H9 (cell line): ENCODE data around the gene UBE2J1. TPM values are rescaled to one million over a fixed set of nuclear protein-coding genes. Genes with fewer than 3 reads are reported as not detected.

ENCODE experiments used
- DNase-seq: peaks from one replicate; pipeline ENCODE4 v3.0.0-alpha.2; 2017
- H2AFZ ChIP-seq: one replicate; pipeline ENCODE4 v1.6.1; 2013; ENCODE audit warnings: mild to moderate bottlenecking, low read length, control low read depth, moderate library complexity
- H2AK5ac ChIP-seq: 2 replicates; pipeline ENCODE4 v1.6.1; 2013; ENCODE audit warnings: low read length, control low read depth, mixed read lengths; ENCODE audit not compliant: insufficient read length
- H2BK120ac ChIP-seq: one replicate; pipeline ENCODE4 v1.6.1; 2013; ENCODE audit warnings: low read depth, mild to moderate bottlenecking, low read length, control low read depth, inconsistent platforms; ENCODE audit not compliant: poor library complexity, severe bottlenecking
- H2BK12ac ChIP-seq: 2 replicates; pipeline ENCODE4 v1.6.1; 2013; ENCODE audit warnings: low read length, control low read depth, mixed read lengths, low read depth; ENCODE audit not compliant: insufficient read length
- H2BK15ac ChIP-seq: 2 replicates; pipeline ENCODE4 v1.6.1; 2013; ENCODE audit warnings: low read depth, low read length, control low read depth
- H2BK20ac ChIP-seq: one replicate; pipeline ENCODE4 v1.6.1; 2013; ENCODE audit warnings: low read depth, mild to moderate bottlenecking, low read length, control low read depth, inconsistent platforms; ENCODE audit not compliant: poor library complexity, severe bottlenecking
- H2BK5ac ChIP-seq: 2 replicates; pipeline ENCODE4 v1.6.1; 2013; ENCODE audit warnings: low read length, control low read depth, mixed read lengths; ENCODE audit not compliant: insufficient read length
- H3K14ac ChIP-seq: 2 replicates; pipeline ENCODE4 v1.6.1; 2013; ENCODE audit warnings: low read length, control low read depth; ENCODE audit not compliant: insufficient read depth
- H3K18ac ChIP-seq: 2 replicates; pipeline ENCODE4 v1.6.1; 2013; ENCODE audit warnings: low read depth, mild to moderate bottlenecking, mixed read lengths, low read length, control low read depth; ENCODE audit not compliant: insufficient read length
- H3K23ac ChIP-seq: 2 replicates; pipeline ENCODE4 v1.6.1; 2013; ENCODE audit warnings: low read length, control low read depth, mixed read lengths, low read depth; ENCODE audit not compliant: insufficient read length
- H3K23me2 ChIP-seq: 2 replicates; pipeline ENCODE4 v1.6.1; 2013; ENCODE audit warnings: low read depth, mild to moderate bottlenecking, mixed read lengths, low read length, control low read depth; ENCODE audit not compliant: insufficient read length, poor library complexity, severe bottlenecking
- H3K27ac ChIP-seq: 2 replicates; pipeline ENCODE4 v1.5.1; 2013; ENCODE audit warnings: low read length, control low read depth, mixed read lengths, low read depth; ENCODE audit not compliant: insufficient read length
- H3K27me3 ChIP-seq: 2 replicates; pipeline ENCODE4 v1.6.1; 2013; ENCODE audit warnings: low read length, control low read depth, inconsistent platforms; ENCODE audit not compliant: insufficient read depth
- H3K4ac ChIP-seq: 2 replicates; pipeline ENCODE4 v1.6.1; 2013; ENCODE audit warnings: low read depth, mild to moderate bottlenecking, control low read depth, inconsistent platforms, low read length, moderate library complexity
- H3K4me1 ChIP-seq: 2 replicates; pipeline ENCODE4 v1.6.1; 2013; ENCODE audit warnings: low read length, control low read depth, inconsistent platforms; ENCODE audit not compliant: insufficient read depth
- H3K4me2 ChIP-seq: 2 replicates; pipeline ENCODE4 v1.6.1; 2013; ENCODE audit warnings: low read length, control low read depth, mixed read lengths; ENCODE audit not compliant: insufficient read length, insufficient read depth
- H3K56ac ChIP-seq: 2 replicates; pipeline ENCODE4 v1.6.1; 2013; ENCODE audit warnings: low read depth, mild to moderate bottlenecking, mixed read lengths, low read length, control low read depth; ENCODE audit not compliant: insufficient read length
- H3K79me1 ChIP-seq: 2 replicates; pipeline ENCODE4 v1.6.1; 2013; ENCODE audit warnings: low read depth, mild to moderate bottlenecking, moderate library complexity, low read length, control low read depth, inconsistent platforms; ENCODE audit not compliant: insufficient read depth, poor library complexity, severe bottlenecking
- H3K79me2 ChIP-seq: 2 replicates; pipeline ENCODE4 v1.6.1; 2013; ENCODE audit warnings: low read length, control low read depth, inconsistent platforms; ENCODE audit not compliant: insufficient read depth
- H3K9ac ChIP-seq: 2 replicates; pipeline ENCODE4 v1.6.1; 2013; ENCODE audit warnings: low read length, control low read depth, mixed read lengths; ENCODE audit not compliant: insufficient read length; ENCODE audit errors: extremely low read depth
- H3K9me3 ChIP-seq: one replicate; pipeline ENCODE4 v1.6.1; 2013; ENCODE audit warnings: low read depth, low read length, inconsistent platforms; ENCODE audit not compliant: control insufficient read depth
- H3T11ph ChIP-seq: one replicate; pipeline ENCODE4 v1.6.1; 2013; ENCODE audit warnings: mild to moderate bottlenecking, low read length, control low read depth, inconsistent platforms
- H4K20me1 ChIP-seq: one replicate; pipeline ENCODE4 v1.6.1; 2013; ENCODE audit not compliant: control insufficient read depth, insufficient read length, insufficient read depth
- H4K5ac ChIP-seq: 2 replicates; pipeline ENCODE4 v1.6.1; 2013; ENCODE audit warnings: low read depth, mild to moderate bottlenecking, mixed read lengths, low read length, control low read depth; ENCODE audit not compliant: insufficient read length
- H4K8ac ChIP-seq: replicated peaks from 2 replicates; pipeline ENCODE4 v1.6.1; 2013; ENCODE audit warnings: low read length, control low read depth, mixed read lengths, low read depth; ENCODE audit not compliant: insufficient read length
- H4K91ac ChIP-seq: 2 replicates; pipeline ENCODE4 v1.6.1; 2013; ENCODE audit warnings: low read depth, mild to moderate bottlenecking, moderate library complexity, mixed read lengths, low read length, control low read depth; ENCODE audit not compliant: insufficient read length
- H3K27ac Mint-ChIP-seq, 3 experiments: 2 replicates in 2 of 3; 3 replicates in 1 of 3; pipeline ENCODE4 v1.8.0; 2020 to 2021; ENCODE audit warnings: mixed read lengths in 3 of 3, mild to moderate bottlenecking in 1 of 3, moderate library complexity in 1 of 3
- H3K27me3 Mint-ChIP-seq: 2 replicates; pipeline ENCODE4 v1.8.0; 2021; ENCODE audit warnings: low read depth, mild to moderate bottlenecking, moderate library complexity, mixed read lengths
- H3K36me3 Mint-ChIP-seq, 3 experiments: 2 replicates in 2 of 3; 3 replicates in 1 of 3; pipeline ENCODE4 v1.8.0; 2020 to 2021; ENCODE audit warnings: low read depth in 3 of 3, mixed read lengths in 3 of 3; ENCODE audit not compliant: insufficient read depth in 1 of 3
- H3K4me1 Mint-ChIP-seq, 2 experiments: 2 replicates each; pipeline ENCODE4 v1.8.0; 2020; ENCODE audit warnings: mixed read lengths in 2 of 2
- H3K4me3 Mint-ChIP-seq, 2 experiments: 2 replicates in 1 of 2; 3 replicates in 1 of 2; pipeline ENCODE4 v1.8.0; 2020 to 2021; ENCODE audit warnings: mild to moderate bottlenecking in 2 of 2, mixed read lengths in 2 of 2, moderate library complexity in 1 of 2
- H3K9me3 Mint-ChIP-seq, 2 experiments: 2 replicates in 1 of 2; 3 replicates in 1 of 2; pipeline ENCODE4 v1.8.0; 2020; ENCODE audit warnings: mild to moderate bottlenecking in 2 of 2, mixed read lengths in 2 of 2, moderate library complexity in 1 of 2
- WGBS: extraction: QIAGEN DNeasy Blood & Tissue Kit; methylation state at CpG from one replicate; pipeline ENCODE4 v1.1.7; 2013; ENCODE audit warnings: missing lambda C conversion rate, low lambda C conversion rate, mixed read lengths; ENCODE audit not compliant: insufficient read length; ENCODE audit errors: extremely low coverage; 5-methylcytosine and 5-hydroxymethylcytosine counted together
- total RNA-seq: library from RNA; stranded (reverse); gene quantifications from 2 replicates; pipeline ENCODE4 v1.2.1, GENCODE V29; 2021
- TF ChIP-seq, protein P1 (sequence below): fragments of 200-600 bp; sonication (generic); conservative IDR thresholded peaks from 3 replicates; pipeline ENCODE4 v1.8.0; 2021; ENCODE audit warnings: antibody characterized with exemption, mild to moderate bottlenecking

UBE2J1 gene
- total RNA-seq, 1 experiment from 2014 or later = 13.1 TPM

GRCh38 chr6:89371849-89372505 is 19.5 kb upstream of the UBE2J1 start:
- Histone ChIP-seq H4K91ac (no peak overlapping the region), H3K14ac (no peak overlapping the region), H4K20me1 (no peaks in the 10 kb centered on the region), H3K9me3 (no peaks in the 10 kb centered on the region), H3K56ac (no peak overlapping the region), H3K27me3 (no peaks in the 10 kb centered on the region), H2BK12ac (no peak overlapping the region), H2AFZ (no peak overlapping the region), H3K4me2 (no peak overlapping the region), H4K5ac (no peak overlapping the region), H3K4me1 (peaks cover 3% of the 10 kb centered on the region; the same call in 1 of the 2 replicates), H3K79me1 (no peaks in the 10 kb centered on the region), H3K27ac (no peak overlapping the region), H2BK15ac (no peak overlapping the region; the same call in 1 of the 2 replicates), H2BK20ac (no peak overlapping the region), H3K9ac (no peak overlapping the region), H3K4ac (no peak overlapping the region), H2BK120ac (no peak overlapping the region), H3K23ac (no peak overlapping the region), H3K18ac (no peak overlapping the region), H4K8ac (no peak overlapping the region), H3T11ph (no peak overlapping the region), H2AK5ac (no peak overlapping the region), H3K23me2 (no peaks in the 10 kb centered on the region), H2BK5ac (no peak overlapping the region), H3K79me2 (no peaks in the 10 kb centered on the region)
- DNase-seq = peak; percentile 84
- Mint-ChIP-seq H3K27me3 (no peaks in the 10 kb centered on the region), H3K4me1 (peaks cover 17 to 30% of the 10 kb centered on the region in 2 experiments), H3K27ac (no peak overlapping the region), H3K9me3 (no peaks in the 10 kb centered on the region), H3K36me3 (no peaks in the 10 kb centered on the region), H3K4me3 (no peak overlapping the region)
- WGBS = no CpG with 5 or more reads among the region's 8 CpGs
- TF ChIP-seq, protein P1, sequence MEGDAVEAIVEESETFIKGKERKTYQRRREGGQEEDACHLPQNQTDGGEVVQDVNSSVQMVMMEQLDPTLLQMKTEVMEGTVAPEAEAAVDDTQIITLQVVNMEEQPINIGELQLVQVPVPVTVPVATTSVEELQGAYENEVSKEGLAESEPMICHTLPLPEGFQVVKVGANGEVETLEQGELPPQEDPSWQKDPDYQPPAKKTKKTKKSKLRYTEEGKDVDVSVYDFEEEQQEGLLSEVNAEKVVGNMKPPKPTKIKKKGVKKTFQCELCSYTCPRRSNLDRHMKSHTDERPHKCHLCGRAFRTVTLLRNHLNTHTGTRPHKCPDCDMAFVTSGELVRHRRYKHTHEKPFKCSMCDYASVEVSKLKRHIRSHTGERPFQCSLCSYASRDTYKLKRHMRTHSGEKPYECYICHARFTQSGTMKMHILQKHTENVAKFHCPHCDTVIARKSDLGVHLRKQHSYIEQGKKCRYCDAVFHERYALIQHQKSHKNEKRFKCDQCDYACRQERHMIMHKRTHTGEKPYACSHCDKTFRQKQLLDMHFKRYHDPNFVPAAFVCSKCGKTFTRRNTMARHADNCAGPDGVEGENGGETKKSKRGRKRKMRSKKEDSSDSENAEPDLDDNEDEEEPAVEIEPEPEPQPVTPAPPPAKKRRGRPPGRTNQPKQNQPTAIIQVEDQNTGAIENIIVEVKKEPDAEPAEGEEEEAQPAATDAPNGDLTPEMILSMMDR = peak; percentile 97
